GM19455 (cell line): ENCODE measurements around the gene UQCRH.
"Not testable (repeated sequence)": the region's sequence is repeated elsewhere in the genome, so short reads cannot be mapped to it uniquely, and the experiment has no call there.

Source experiments
- ATAC-seq: cut with Tn5 transposase; IDR thresholded peaks from one replicate; pipeline ENCODE4 v1.9.1; 2021; ENCODE audit not compliant: unreplicated experiment

The UQCRH gene

GRCh38 chr1:46298387-46298786 lies 5.1 kb upstream of the UQCRH start:
- no peak for ATAC-seq

- ATAC-seq, result no peak
Measured at GRCh38 chr1:46300673-46301405, 2.7 kb upstream of the UQCRH start.

GRCh38 chr1:46301406-46301807 lies 2.1 kb upstream of the UQCRH start:
- ATAC-seq, result no peak

GRCh38 chr1:46301808-46302640 lies 1.5 kb upstream of the UQCRH start:
- peak; percentile 30 for ATAC-seq

GRCh38 chr1:46302641-46303037 lies 859 bp upstream of the UQCRH start:
- peak; percentile 7 for ATAC-seq

- ATAC-seq, result peak; percentile 1
Measured at GRCh38 chr1:46303872-46304326, 401 bp downstream of the UQCRH start.

GRCh38 chr1:46306159-46306530 lies 2.6 kb downstream of the UQCRH start:
- ATAC-seq, result no peak

GRCh38 chr1:46309401-46310159 lies 6.1 kb downstream of the UQCRH start:
- ATAC-seq, result no peak

GRCh38 chr1:46310321-46310720 lies 6.8 kb downstream of the UQCRH start:
- ATAC-seq, result no peak

GRCh38 chr1:46315669-46316403 lies 12.3 kb downstream of the UQCRH start:
- ATAC-seq, result no peak

GRCh38 chr1:46317323-46317722 lies 13.8 kb downstream of the UQCRH start:
- no peak for ATAC-seq

- ATAC-seq, result not testable (repeated sequence)
Measured at GRCh38 chr1:46319301-46319700, 15.8 kb downstream of the UQCRH start.

- ATAC-seq, result not testable (repeated sequence)
Measured at GRCh38 chr1:46319960-46320914, 16.7 kb downstream of the UQCRH start.

- not testable (repeated sequence) for ATAC-seq
Measured at GRCh38 chr1:46322191-46322590, 18.7 kb downstream of the UQCRH start.

GRCh38 chr1:46325285-46326076 lies 22.0 kb downstream of the UQCRH start:
- ATAC-seq, result peak; percentile 58

GRCh38 chr1:46328182-46328581 lies 24.7 kb downstream of the UQCRH start:
- not testable (repeated sequence) for ATAC-seq

GRCh38 chr1:46329807-46330206 lies 26.3 kb downstream of the UQCRH start:
- not testable (repeated sequence) for ATAC-seq

- not testable (repeated sequence) for ATAC-seq
Measured at GRCh38 chr1:46330381-46330780, 26.9 kb downstream of the UQCRH start.
